LNCAP (cell line): Measurements from ENCODE around the gene ARL15.

Experiments
- TF ChIP-seq, protein P1 (sequence below): fragments of 450-650 bp; IDR thresholded peaks from 2 replicates; pipeline ENCODE4 v1.5.1; 2017; ENCODE audit warnings: mild to moderate bottlenecking

The ARL15 gene

DNA sequence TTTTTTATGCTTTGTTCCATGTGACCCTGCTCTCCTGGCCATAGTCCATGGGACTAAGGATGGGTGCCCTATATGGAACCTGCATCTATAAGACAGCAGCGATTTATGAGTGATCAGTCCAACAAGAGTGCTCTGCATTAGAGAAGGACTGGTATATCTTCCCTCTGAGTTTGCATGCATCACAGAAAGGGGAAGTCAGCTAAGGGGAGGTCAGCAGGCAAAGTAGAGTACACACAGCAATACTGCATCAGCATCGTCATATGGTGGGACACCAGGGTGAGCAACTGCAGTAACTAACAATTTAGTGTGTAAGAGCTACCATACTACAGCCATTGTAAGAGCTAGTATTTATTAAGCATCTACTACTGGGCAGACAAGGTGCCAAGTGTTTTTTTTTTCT, 438.6 kb downstream of the ARL15 start:
- TF ChIP-seq, protein P1, sequence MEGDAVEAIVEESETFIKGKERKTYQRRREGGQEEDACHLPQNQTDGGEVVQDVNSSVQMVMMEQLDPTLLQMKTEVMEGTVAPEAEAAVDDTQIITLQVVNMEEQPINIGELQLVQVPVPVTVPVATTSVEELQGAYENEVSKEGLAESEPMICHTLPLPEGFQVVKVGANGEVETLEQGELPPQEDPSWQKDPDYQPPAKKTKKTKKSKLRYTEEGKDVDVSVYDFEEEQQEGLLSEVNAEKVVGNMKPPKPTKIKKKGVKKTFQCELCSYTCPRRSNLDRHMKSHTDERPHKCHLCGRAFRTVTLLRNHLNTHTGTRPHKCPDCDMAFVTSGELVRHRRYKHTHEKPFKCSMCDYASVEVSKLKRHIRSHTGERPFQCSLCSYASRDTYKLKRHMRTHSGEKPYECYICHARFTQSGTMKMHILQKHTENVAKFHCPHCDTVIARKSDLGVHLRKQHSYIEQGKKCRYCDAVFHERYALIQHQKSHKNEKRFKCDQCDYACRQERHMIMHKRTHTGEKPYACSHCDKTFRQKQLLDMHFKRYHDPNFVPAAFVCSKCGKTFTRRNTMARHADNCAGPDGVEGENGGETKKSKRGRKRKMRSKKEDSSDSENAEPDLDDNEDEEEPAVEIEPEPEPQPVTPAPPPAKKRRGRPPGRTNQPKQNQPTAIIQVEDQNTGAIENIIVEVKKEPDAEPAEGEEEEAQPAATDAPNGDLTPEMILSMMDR, result no peak

- TF ChIP-seq, protein P1, result peak; percentile 52
Measured at GRCh38 chr5:53871050-53871449, 439.3 kb downstream of the ARL15 start.

DNA sequence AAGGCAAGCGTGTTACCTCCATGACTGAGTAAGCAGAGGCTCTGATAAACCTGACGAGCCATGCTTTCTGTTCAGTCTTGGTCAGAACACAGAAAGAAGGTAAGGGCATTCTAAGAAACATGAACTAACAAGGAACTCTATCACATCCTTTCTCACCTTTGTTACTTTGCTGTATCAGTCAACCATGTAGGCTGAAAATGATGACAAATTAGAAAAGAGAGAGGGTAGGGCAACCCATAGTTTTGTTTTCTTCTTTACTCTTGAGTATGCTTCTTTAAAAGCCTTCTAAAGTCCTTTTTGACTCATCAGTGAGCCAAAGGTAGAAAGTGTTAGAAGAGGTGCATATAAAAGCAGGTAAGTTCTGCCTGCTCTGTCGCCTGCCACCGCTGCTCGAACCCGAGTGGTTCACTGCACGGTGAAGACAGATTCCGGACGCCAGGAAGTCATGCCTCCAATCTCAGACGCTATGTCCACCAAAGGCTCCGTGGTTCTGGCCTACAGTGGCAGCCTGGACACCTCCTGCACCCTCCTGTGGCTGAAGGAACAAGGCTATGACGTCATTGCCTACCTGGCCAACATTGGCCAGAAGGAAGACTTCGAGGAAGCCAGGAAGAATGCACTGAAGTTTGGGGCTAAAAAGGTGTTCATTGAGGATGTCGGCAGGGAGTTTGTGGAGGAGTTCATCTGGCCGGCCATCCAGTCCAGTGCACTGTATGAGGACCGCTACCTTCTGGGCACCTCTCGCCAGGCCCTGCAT, 451.5 kb downstream of the ARL15 start:
- TF ChIP-seq, protein P1, result no peak

GRCh38 chr5:53856506-53856905, 453.9 kb downstream of the ARL15 start:
- TF ChIP-seq, protein P1, result no peak

- TF ChIP-seq, protein P1, result no peak
Measured at GRCh38 chr5:53834500-53834899, 475.9 kb downstream of the ARL15 start.
